ENCODE results near the gene TECTA.
"Not testable (repeated sequence)": the region's sequence is repeated elsewhere in the genome, so short reads cannot be mapped to it uniquely, and the experiment has no call there.

Gene TECTA

DNA sequence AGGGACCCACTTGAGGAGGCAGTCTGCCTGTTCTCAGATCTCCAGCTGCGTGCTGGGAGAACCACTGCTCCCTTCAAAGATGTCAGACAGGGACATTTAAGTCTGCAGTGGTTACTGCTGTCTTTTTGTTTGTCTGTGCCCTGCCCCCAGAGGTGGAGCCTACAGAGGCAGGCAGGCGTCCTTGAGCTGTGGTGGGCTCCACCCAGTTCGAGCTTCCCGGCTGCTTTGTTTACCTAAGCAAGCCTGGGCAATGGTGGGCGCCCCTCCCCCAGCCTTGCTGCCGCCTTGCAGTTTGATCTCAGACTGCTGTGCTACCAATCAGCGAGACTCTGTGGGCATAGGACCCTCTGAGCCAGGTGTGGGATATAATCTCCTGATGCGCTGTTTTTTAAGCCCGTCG lies 76.6 kb downstream of the TECTA start:
- not testable (repeated sequence) for H3K36me3 Mint-ChIP-seq (ENCODE audit: insufficient read depth); DNase-seq (ENCODE audit: low spot score in 2 of 2); H3K4me3 Mint-ChIP-seq; ATAC-seq (replicated peaks; ENCODE audit: extremely low read depth, poor library complexity, severe bottlenecking); H3K27ac Mint-ChIP-seq (ENCODE audit: low read depth); H3K4me1 Mint-ChIP-seq
- Mint-ChIP-seq H3K9me3 (peaks cover 21% of the 10 kb centered on the region), H3K27me3 (peaks cover 19% of the 10 kb centered on the region)

GRCh38 chr11:121179306-121179705 lies 78.3 kb downstream of the TECTA start:
- H3K4me1 Mint-ChIP-seq: no peaks in the 10 kb centered on the region
- DNase-seq (ENCODE audit: low spot score in 2 of 2) (no peak), ATAC-seq (replicated peaks; ENCODE audit: extremely low read depth, poor library complexity, severe bottlenecking) (no peak)
- H3K9me3 Mint-ChIP-seq: peaks cover 21% of the 10 kb centered on the region
- H3K27me3 Mint-ChIP-seq: peaks cover 31% of the 10 kb centered on the region
- H3K4me3 Mint-ChIP-seq: no peak overlapping the region
- peaks cover 3% of the 10 kb centered on the region for H3K36me3 Mint-ChIP-seq (ENCODE audit: insufficient read depth)
- H3K27ac Mint-ChIP-seq (ENCODE audit: low read depth): no peak overlapping the region

- Mint-ChIP-seq H3K4me1 (no peaks in the 10 kb centered on the region), H3K27me3 (peaks cover 39% of the 10 kb centered on the region), H3K4me3 (no peak overlapping the region), H3K27ac (ENCODE audit: low read depth) (no peak overlapping the region), H3K9me3 (peaks cover 21% of the 10 kb centered on the region), H3K36me3 (ENCODE audit: insufficient read depth) (peaks cover 3% of the 10 kb centered on the region)
- ATAC-seq (replicated peaks; ENCODE audit: extremely low read depth, poor library complexity, severe bottlenecking) (no peak), DNase-seq (ENCODE audit: low spot score in 2 of 2) (no peak)
These were observed 79.1 kb downstream of the TECTA start for GRCh38 chr11:121180183-121180582.

GRCh38 chr11:121188776-121189175 lies 87.7 kb downstream of the TECTA start:
- no peak for DNase-seq (ENCODE audit: low spot score in 2 of 2)
- no peak overlapping the region for H3K4me3 Mint-ChIP-seq
- H3K27me3 Mint-ChIP-seq: peaks cover 76% of the 10 kb centered on the region
- ATAC-seq (replicated peaks; ENCODE audit: extremely low read depth, poor library complexity, severe bottlenecking): no peak
- H3K36me3 Mint-ChIP-seq (ENCODE audit: insufficient read depth): no peaks in the 10 kb centered on the region
- no peaks in the 10 kb centered on the region for H3K9me3 Mint-ChIP-seq
- no peak overlapping the region for H3K27ac Mint-ChIP-seq (ENCODE audit: low read depth)
- H3K4me1 Mint-ChIP-seq: no peaks in the 10 kb centered on the region

DNA sequence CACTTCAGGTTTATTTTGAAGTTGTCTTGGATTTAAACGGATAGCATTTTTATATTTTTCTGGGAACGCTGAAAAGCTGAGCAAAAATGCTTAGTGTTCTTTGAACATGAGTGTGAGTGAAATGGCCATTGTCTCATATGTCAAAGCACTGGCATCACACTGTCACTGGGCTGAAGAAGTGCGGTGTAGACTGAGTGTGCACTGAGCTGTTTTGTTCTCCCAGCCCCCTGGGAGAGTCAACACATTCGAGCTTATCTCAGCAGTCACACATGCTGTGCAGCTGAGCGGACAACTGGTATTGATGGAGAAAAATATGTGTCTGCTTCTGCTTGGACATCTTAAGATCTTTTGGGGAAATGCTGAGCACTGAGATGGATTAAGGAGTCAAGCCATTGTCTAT lies 90.8 kb downstream of the TECTA start:
- no peaks in the 10 kb centered on the region for H3K36me3 Mint-ChIP-seq (ENCODE audit: insufficient read depth)
- no peak for ATAC-seq (replicated peaks; ENCODE audit: extremely low read depth, poor library complexity, severe bottlenecking)
- no peaks in the 10 kb centered on the region for H3K9me3 Mint-ChIP-seq
- DNase-seq (ENCODE audit: low spot score in 2 of 2): no peak
- no peak overlapping the region for H3K27ac Mint-ChIP-seq (ENCODE audit: low read depth)
- peaks cover 7% of the 10 kb centered on the region for H3K4me1 Mint-ChIP-seq
- H3K4me3 Mint-ChIP-seq: no peak overlapping the region
- peaks cover 81% of the 10 kb centered on the region for H3K27me3 Mint-ChIP-seq

DNA sequence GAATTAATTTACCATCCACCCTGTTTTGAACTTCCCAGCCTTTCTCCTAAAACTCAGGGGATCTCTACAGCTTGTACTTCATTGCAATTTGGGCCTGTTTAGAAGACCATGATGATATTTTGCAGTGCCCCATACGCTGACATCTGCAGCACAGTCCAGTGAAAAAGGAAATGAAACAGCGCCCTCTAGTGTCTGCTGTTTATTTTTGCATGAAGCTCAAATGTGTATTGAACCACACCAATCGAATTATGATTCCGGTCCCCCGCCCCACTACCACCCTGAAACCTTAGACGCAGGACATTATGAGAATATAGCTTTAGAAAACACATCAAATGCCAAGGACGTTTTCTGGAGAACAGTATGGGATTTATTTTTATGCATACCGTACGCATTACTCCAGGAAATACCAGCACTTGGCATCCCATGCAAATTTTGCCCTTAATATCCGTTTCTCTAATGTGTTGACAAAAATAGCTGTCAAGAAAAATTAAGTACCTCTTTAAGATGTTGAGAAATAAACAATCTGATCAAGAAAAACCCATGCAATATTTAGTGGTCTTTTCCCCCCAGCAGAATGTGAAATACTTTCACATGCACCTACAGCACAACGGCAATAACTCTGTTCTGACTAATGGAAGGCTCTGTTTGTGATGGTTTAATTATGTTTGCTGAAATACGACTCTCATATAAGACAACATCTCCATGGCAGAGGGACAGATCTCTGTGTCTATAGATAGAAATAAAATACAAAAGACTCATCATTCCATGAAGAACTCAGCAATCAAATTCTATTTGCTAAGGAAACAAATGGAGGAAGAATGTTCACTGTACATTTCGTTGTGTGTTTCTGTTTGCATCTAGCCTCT lies 93.9 kb downstream of the TECTA start:
- peak; percentile 58 for ATAC-seq (replicated peaks; ENCODE audit: extremely low read depth, poor library complexity, severe bottlenecking)

GRCh38 chr11:121198491-121198890 lies 97.4 kb downstream of the TECTA start:
- Mint-ChIP-seq H3K27ac (ENCODE audit: low read depth) (no peak overlapping the region), H3K4me1 (peaks cover 7% of the 10 kb centered on the region), H3K27me3 (peaks cover 39% of the 10 kb centered on the region), H3K4me3 (no peak overlapping the region), H3K9me3 (no peaks in the 10 kb centered on the region), H3K36me3 (ENCODE audit: insufficient read depth) (no peaks in the 10 kb centered on the region)
- ATAC-seq (replicated peaks; ENCODE audit: extremely low read depth, poor library complexity, severe bottlenecking): no peak
- DNase-seq (ENCODE audit: low spot score in 2 of 2): no peak

More for the DNA sequence above, 93.9 kb downstream of the TECTA start:
- H3K36me3 Mint-ChIP-seq (ENCODE audit: insufficient read depth): no peaks in the 10 kb centered on the region
- peak; percentile 22 to 34 for DNase-seq (ENCODE audit: low spot score in 2 of 2)
- no peak overlapping the region for H3K27ac Mint-ChIP-seq (ENCODE audit: low read depth)
- peaks cover 7% of the 10 kb centered on the region for H3K4me1 Mint-ChIP-seq
- no peaks in the 10 kb centered on the region for H3K9me3 Mint-ChIP-seq
- no peak overlapping the region for H3K4me3 Mint-ChIP-seq
- H3K27me3 Mint-ChIP-seq: peaks cover 63% of the 10 kb centered on the region

- Mint-ChIP-seq H3K4me1 (peaks cover 6% of the 10 kb centered on the region), H3K27me3 (peaks cover 44% of the 10 kb centered on the region), H3K4me3 (no peak overlapping the region), H3K27ac (ENCODE audit: low read depth) (no peak overlapping the region), H3K9me3 (no peaks in the 10 kb centered on the region), H3K36me3 (ENCODE audit: insufficient read depth) (no peaks in the 10 kb centered on the region)
- DNase-seq (ENCODE audit: low spot score in 2 of 2): no peak
- no peak for ATAC-seq (replicated peaks; ENCODE audit: extremely low read depth, poor library complexity, severe bottlenecking)
These were observed 98.5 kb downstream of the TECTA start for GRCh38 chr11:121199516-121199915.

DNA sequence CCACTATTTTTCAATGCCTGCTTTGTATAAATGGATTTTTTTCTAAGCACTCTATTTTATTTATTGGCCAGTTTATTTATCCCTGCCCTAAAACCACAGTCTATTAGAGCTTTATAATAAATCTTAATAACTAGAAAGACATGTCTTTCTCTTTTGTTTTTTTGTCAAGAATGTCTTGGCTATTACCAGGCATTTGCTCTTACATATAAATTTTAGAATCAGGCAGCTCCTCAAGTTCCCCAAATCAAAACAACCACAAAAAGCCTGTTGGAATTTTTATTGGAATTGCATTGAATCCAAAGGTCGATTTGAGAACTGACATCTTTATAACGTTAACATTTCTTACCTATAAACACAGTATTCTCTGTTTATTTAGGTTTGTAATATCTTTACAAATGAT lies 105.8 kb downstream of the TECTA start:
- Mint-ChIP-seq H3K9me3 (no peaks in the 10 kb centered on the region), H3K27ac (ENCODE audit: low read depth) (no peak overlapping the region), H3K4me3 (no peak overlapping the region), H3K27me3 (peaks cover 52% of the 10 kb centered on the region), H3K4me1 (no peaks in the 10 kb centered on the region), H3K36me3 (ENCODE audit: insufficient read depth) (no peaks in the 10 kb centered on the region)
- ATAC-seq (replicated peaks; ENCODE audit: extremely low read depth, poor library complexity, severe bottlenecking) (no peak), DNase-seq (ENCODE audit: low spot score in 2 of 2) (no peak)

GRCh38 chr11:121207485-121208115 lies 106.6 kb downstream of the TECTA start:
- no peak for DNase-seq (ENCODE audit: low spot score in 2 of 2)
- no peak for ATAC-seq (replicated peaks; ENCODE audit: extremely low read depth, poor library complexity, severe bottlenecking)
- Mint-ChIP-seq H3K4me3 (no peak overlapping the region), H3K9me3 (no peaks in the 10 kb centered on the region), H3K36me3 (ENCODE audit: insufficient read depth) (no peaks in the 10 kb centered on the region), H3K4me1 (no peaks in the 10 kb centered on the region), H3K27me3 (peaks cover 59% of the 10 kb centered on the region), H3K27ac (ENCODE audit: low read depth) (no peak overlapping the region)

DNA sequence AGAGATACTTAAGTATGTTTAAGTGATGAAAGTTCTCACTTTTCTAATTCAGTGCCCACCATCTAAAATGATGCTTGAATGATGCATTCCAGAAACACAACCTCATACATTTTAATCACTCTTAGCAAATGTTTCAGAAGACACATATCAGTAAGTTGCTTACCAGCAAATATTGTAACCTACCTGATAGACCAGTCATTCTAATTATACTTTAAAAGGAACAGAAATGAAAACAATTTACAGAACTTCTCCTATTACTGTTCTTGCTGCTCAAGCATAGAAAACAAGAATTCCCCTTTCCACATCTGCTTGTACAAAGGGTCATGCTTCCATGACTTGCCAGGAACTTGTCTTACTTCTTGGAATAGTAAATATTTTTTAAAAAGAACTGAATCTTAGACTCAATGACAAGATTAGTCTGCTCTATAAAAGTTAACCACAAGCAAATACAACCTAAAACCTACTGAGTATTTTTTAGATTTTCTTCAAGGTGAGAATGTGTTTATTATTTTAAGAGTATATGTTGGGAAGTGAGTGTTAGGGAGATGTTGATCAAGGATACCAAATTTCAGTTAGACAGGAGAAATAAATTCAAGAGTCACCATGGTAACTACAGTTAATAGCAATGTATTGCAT lies 109.5 kb downstream of the TECTA start:
- no peaks in the 10 kb centered on the region for H3K9me3 Mint-ChIP-seq
- H3K36me3 Mint-ChIP-seq (ENCODE audit: insufficient read depth): no peaks in the 10 kb centered on the region
- DNase-seq (ENCODE audit: low spot score in 2 of 2) (no peak), ATAC-seq (replicated peaks; ENCODE audit: extremely low read depth, poor library complexity, severe bottlenecking) (no peak)
- no peaks in the 10 kb centered on the region for H3K4me1 Mint-ChIP-seq
- H3K27me3 Mint-ChIP-seq: peaks cover 76% of the 10 kb centered on the region
- no peak overlapping the region for H3K4me3 Mint-ChIP-seq
- no peak overlapping the region for H3K27ac Mint-ChIP-seq (ENCODE audit: low read depth)

DNA sequence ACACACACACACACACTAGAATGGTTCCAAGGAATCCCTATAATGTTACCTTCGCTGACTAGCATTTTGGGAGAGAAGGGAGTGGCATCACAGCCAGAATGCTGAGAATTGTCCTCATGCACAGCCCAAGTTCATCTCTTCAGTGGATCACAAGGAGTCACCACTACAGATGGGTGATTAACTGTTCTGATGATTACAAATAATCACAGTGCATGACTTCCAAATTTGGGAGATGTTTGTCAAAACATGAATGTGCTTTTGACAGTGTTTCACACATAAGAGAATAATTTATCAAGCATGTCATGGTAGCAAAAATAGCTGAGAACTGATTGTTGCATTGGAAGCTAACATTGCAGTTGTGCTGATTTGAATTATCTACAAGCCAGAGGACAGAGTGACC lies 110.6 kb downstream of the TECTA start:
- Mint-ChIP-seq H3K27me3 (peaks cover 67% of the 10 kb centered on the region), H3K27ac (ENCODE audit: low read depth) (no peak overlapping the region), H3K36me3 (ENCODE audit: insufficient read depth) (no peaks in the 10 kb centered on the region), H3K4me3 (no peak overlapping the region), H3K4me1 (no peaks in the 10 kb centered on the region), H3K9me3 (no peaks in the 10 kb centered on the region)
- DNase-seq (ENCODE audit: low spot score in 2 of 2) (no peak), ATAC-seq (replicated peaks; ENCODE audit: extremely low read depth, poor library complexity, severe bottlenecking) (no peak)
